MCF 10A (cell line): Measurements from ENCODE around the gene KDM4B. TPM values are rescaled to one million over a fixed set of nuclear protein-coding genes. Genes with fewer than 3 reads are reported as not detected.

Experiments
- BruUV-seq: library from RNA; stranded (reverse); fragments of 400-500 nt; replicated peaks from 2 replicates; lab custom pipeline; 2021; lab: Mats Ljungman, UMichigan
- CTCF ChIA-PET: fragments of 300-600 bp; sonication (Branson Sonifier 250); formaldehyde crosslinking; extraction: SDS; loops from one replicate; lab custom pipeline; 2021; ENCODE audit warnings: antibody characterized with exemption, inconsistent platforms; lab: Yijun Ruan, JAX
- POLR2A ChIA-PET: fragments of 300-600, 350-650 bp; sonication (Branson Sonifier 250); formaldehyde crosslinking; extraction: SDS; loops from one replicate; lab custom pipeline; 2020; ENCODE audit warnings: antibody characterized with exemption, inconsistent platforms; lab: Yijun Ruan, JAX
- DNase-seq: peaks from one replicate; pipeline ENCODE4 v3.0.0-alpha.2; 2018; ENCODE audit not compliant: unreplicated experiment
- H3K27ac Mint-ChIP-seq: one replicate; pipeline ENCODE4 v1.8.0; 2022; ENCODE audit warnings: mild to moderate bottlenecking, low read depth, mixed read lengths; ENCODE audit not compliant: unreplicated experiment
- H3K27me3 Mint-ChIP-seq: one replicate; pipeline ENCODE4 v1.8.0; 2022; ENCODE audit warnings: mixed read lengths; ENCODE audit not compliant: insufficient read depth, unreplicated experiment
- H3K36me3 Mint-ChIP-seq: one replicate; pipeline ENCODE4 v1.8.0; 2022; ENCODE audit warnings: mild to moderate bottlenecking, moderate library complexity, mixed read lengths; ENCODE audit not compliant: insufficient read depth, unreplicated experiment
- H3K4me1 Mint-ChIP-seq: one replicate; pipeline ENCODE4 v1.8.0; 2022; ENCODE audit warnings: mixed read lengths; ENCODE audit not compliant: insufficient read depth, unreplicated experiment
- H3K4me3 Mint-ChIP-seq: one replicate; pipeline ENCODE4 v1.8.0; 2022; ENCODE audit warnings: mild to moderate bottlenecking, moderate library complexity, mixed read lengths; ENCODE audit not compliant: unreplicated experiment
- H3K9me3 Mint-ChIP-seq: one replicate; pipeline ENCODE4 v1.8.0; 2022; ENCODE audit warnings: mixed read lengths; ENCODE audit not compliant: unreplicated experiment
- intact Hi-C: fragments of 100-400 bp; cut with micrococcal nuclease; formaldehyde crosslinking; loops from 2 replicates; pipeline ENCODE4 v1.14.1; 2022
- total RNA-seq: library from RNA; stranded (reverse); gene quantifications from 2 replicates; pipeline ENCODE4 v1.2.3, GENCODE V29; 2022
- TF ChIP-seq, protein P1 (sequence below): fragments of 200-600 bp; IDR thresholded peaks from one replicate; pipeline ENCODE4 v1.8.0; 2022; ENCODE audit warnings: antibody characterized with exemption, mild to moderate bottlenecking; ENCODE audit not compliant: unreplicated experiment

The KDM4B gene
- total RNA-seq, 1 experiment from 2014 or later: 34.4 TPM

DNA sequence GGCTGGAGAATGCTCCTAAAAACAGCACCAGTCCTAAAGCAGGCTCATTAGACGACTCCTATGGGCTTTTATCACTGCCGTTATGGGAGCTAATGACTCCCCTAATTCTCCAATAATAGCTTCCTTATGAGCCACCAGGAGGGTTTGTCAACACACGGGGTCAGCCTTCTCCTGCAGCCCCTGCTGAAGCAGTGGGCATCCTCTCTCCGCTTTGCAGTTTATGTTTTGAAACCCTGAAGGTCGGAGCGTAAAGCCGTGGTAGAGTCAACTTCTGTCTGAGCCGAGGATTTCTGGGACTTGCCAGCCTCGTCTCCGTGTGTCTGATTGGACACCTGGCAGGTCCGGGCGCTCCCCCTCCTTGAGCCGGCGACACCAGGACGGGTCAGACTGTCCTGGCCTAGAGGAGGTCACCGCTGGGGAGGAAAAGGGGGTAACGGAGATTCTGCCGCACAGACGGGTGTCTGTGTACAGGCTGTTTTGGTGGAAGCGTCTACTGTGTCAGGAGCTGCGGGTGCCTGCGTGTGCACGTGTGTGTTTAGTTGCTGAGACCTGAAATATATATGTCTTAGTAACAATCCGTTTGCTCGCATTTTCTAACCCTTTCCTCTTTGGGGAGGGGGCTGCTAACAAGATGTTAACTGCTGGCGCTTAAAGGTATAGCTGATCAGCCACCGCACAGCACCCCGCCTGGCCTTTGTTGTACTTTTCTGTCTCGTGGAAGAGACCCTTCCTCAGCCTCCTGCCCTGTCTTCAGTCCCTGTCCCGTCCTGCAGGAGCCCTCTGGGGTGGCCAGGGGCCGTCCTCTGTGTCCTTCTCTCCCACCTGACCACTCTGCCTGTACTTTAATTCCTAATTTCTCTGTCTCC lies 1.9 kb downstream of the KDM4B start:
- H3K4me1 Mint-ChIP-seq: peaks cover 38% of the 10 kb centered on the region
- TF ChIP-seq, protein P1, sequence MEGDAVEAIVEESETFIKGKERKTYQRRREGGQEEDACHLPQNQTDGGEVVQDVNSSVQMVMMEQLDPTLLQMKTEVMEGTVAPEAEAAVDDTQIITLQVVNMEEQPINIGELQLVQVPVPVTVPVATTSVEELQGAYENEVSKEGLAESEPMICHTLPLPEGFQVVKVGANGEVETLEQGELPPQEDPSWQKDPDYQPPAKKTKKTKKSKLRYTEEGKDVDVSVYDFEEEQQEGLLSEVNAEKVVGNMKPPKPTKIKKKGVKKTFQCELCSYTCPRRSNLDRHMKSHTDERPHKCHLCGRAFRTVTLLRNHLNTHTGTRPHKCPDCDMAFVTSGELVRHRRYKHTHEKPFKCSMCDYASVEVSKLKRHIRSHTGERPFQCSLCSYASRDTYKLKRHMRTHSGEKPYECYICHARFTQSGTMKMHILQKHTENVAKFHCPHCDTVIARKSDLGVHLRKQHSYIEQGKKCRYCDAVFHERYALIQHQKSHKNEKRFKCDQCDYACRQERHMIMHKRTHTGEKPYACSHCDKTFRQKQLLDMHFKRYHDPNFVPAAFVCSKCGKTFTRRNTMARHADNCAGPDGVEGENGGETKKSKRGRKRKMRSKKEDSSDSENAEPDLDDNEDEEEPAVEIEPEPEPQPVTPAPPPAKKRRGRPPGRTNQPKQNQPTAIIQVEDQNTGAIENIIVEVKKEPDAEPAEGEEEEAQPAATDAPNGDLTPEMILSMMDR: no peak
- POLR2A ChIA-PET: interaction anchor here (0.6 to 7.3 kb wide), 16 partner anchors 13 to 656 kb away, joined by 3 to 85 read pairs (median 6); partner anchors contain the start of genes PLIN3, SAFB, SAFB2 and TICAM1
- DNase-seq: peak; percentile 53
- peak overlapping the region; percentile 83 for H3K4me3 Mint-ChIP-seq
- H3K27ac Mint-ChIP-seq: peak overlapping the region; percentile 93
- H3K9me3 Mint-ChIP-seq: no peaks in the 10 kb centered on the region
- BruUV-seq: TSS peak; percentile 16
- intact Hi-C loops: loop anchor here (2.0 to 5.0 kb wide), 2 partner anchors 58 kb away; no protein-coding TSS in a partner anchor
- H3K36me3 Mint-ChIP-seq: peaks cover 30% of the 10 kb centered on the region
- H3K27me3 Mint-ChIP-seq: no peaks in the 10 kb centered on the region
- CTCF ChIA-PET: interaction anchor here (0.6 to 1.8 kb wide), 5 partner anchors 19 to 239 kb away, joined by 3 to 5 read pairs (median 4); no protein-coding TSS in a partner anchor

DNA sequence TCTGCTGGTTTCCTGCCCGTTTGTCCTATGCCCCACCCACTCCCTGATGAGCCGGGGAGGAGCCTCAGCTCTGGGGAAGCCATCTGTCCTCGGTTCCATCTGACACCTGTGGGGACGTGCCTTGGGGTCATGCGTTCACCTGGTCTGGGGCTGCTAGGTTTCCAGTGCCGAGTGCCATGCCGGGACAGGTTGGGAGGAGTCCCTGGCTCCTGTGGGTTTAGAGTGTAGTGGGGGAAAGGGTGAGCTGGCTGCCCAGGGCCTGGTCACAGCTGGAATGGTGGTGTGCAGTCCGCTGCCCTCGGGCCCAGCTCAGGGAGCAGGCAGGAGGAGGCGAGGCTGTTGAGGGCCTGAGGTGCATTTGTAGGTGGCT lies 2.5 kb downstream of the KDM4B start:
- peaks cover 42% of the 10 kb centered on the region for H3K4me1 Mint-ChIP-seq
- peak overlapping the region; percentile 93 for H3K27ac Mint-ChIP-seq
- no TSS peak for BruUV-seq
- DNase-seq: peak; percentile 55
- H3K4me3 Mint-ChIP-seq: peak overlapping the region; percentile 83
- TF ChIP-seq, protein P1: no peak
- CTCF ChIA-PET: interaction anchor here (1.0 to 1.3 kb wide), 3 partner anchors 60 to 239 kb away, joined by 4 to 5 read pairs (median 5); no protein-coding TSS in a partner anchor
- peaks cover 36% of the 10 kb centered on the region for H3K36me3 Mint-ChIP-seq
- H3K9me3 Mint-ChIP-seq: no peaks in the 10 kb centered on the region
- intact Hi-C loops: loop anchor here (2.0 to 5.0 kb wide), 2 partner anchors 57 to 59 kb away; no protein-coding TSS in a partner anchor
- no peaks in the 10 kb centered on the region for H3K27me3 Mint-ChIP-seq
- POLR2A ChIA-PET: interaction anchor here (0.5 to 7.3 kb wide), 11 partner anchors 17 to 465 kb away, joined by 3 to 85 read pairs (median 6); partner anchors contain the start of gene PLIN3

DNA sequence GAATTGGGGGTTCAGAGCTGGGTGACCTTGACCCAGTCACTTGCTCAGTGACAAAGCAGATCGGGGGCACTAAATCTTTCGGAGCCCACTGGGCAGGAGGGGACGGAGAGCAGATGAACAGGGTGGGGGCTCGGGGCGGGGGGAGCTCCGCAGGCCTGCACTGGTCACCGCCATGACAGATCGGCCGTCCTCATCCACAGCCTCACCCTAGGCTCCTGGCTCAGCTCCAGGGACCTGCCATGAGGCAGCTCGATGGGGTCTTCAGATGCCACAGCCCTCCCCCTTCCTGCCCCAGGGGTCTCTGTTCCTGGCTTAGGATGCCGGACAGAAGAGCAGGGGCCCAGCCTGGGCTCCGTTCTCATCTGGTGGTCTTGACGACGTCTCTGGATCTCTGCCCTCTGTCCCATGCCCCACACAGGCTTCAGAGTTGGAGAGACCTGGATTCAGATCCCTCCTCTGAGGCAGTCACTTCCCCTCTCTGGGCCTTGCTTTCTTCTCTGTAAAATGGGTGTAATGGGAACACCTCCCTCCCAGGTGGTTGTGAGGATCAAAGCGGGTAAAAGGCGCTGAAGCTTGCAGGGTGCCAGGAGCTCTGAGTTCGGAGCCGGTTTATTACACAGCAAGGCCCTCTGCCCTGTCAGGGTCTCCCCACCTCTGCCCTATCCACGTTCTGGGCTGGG lies 3.0 kb downstream of the KDM4B start:
- ChIA-PET POLR2A (interaction anchor here (0.5 to 7.3 kb wide), 9 partner anchors 59 to 465 kb away, joined by 3 to 85 read pairs (median 5); partner anchors contain the start of gene PLIN3), CTCF (interaction anchor here (0.6 to 1.6 kb wide), 5 partner anchors 59 to 717 kb away, joined by 3 to 5 read pairs (median 5); no protein-coding TSS in a partner anchor)
- intact Hi-C loops: loop anchor here (2.0 to 5.0 kb wide), 2 partner anchors 57 to 60 kb away; no protein-coding TSS in a partner anchor
- H3K27ac Mint-ChIP-seq: peak overlapping the region; percentile 93
- H3K27me3 Mint-ChIP-seq: no peaks in the 10 kb centered on the region
- peaks cover 41% of the 10 kb centered on the region for H3K36me3 Mint-ChIP-seq
- no peaks in the 10 kb centered on the region for H3K9me3 Mint-ChIP-seq
- no TSS peak for BruUV-seq
- peaks cover 48% of the 10 kb centered on the region for H3K4me1 Mint-ChIP-seq
- TF ChIP-seq, protein P1: no peak
- no peak for DNase-seq
- H3K4me3 Mint-ChIP-seq: peak overlapping the region; percentile 83
